Activated T-cell treated with anti-CD3 and anti-CD28 coated beads for 4 hours (primary cell): ENCODE measurements around the gene PPP2R2D.

Experiments
- DNase-seq: peaks from one replicate; pipeline ENCODE4 v3.0.0-alpha.2; 2020

Gene PPP2R2D

GRCh38 chr10:131890276-131891195 lies 10.3 kb upstream of the PPP2R2D start:
- no peak for DNase-seq

- no peak for DNase-seq
Observed at GRCh38 chr10:131891196-131891928, 9.4 kb upstream of the PPP2R2D start.

- DNase-seq: no peak
Observed at GRCh38 chr10:131891929-131892805, 8.6 kb upstream of the PPP2R2D start.

- DNase-seq: no peak
Observed at GRCh38 chr10:131892806-131893675, 7.8 kb upstream of the PPP2R2D start.

GRCh38 chr10:131895116-131895515 lies 5.7 kb upstream of the PPP2R2D start:
- DNase-seq: no peak

GRCh38 chr10:131896403-131896802 lies 4.4 kb upstream of the PPP2R2D start:
- no peak for DNase-seq

GRCh38 chr10:131897297-131897899 lies 3.4 kb upstream of the PPP2R2D start:
- DNase-seq: no peak

GRCh38 chr10:131898061-131898460 lies 2.7 kb upstream of the PPP2R2D start:
- DNase-seq: no peak

- no peak for DNase-seq
Observed at GRCh38 chr10:131898713-131899112, 2.1 kb upstream of the PPP2R2D start.

GRCh38 chr10:131899116-131899690 lies 1.6 kb upstream of the PPP2R2D start:
- DNase-seq: no peak

GRCh38 chr10:131899695-131900349 lies 986 bp upstream of the PPP2R2D start:
- DNase-seq: no peak

- no peak for DNase-seq
Observed at GRCh38 chr10:131901181-131901829, 497 bp downstream of the PPP2R2D start.

GRCh38 chr10:131902211-131902610 lies 1.4 kb downstream of the PPP2R2D start:
- DNase-seq: no peak

- DNase-seq: no peak
Observed at GRCh38 chr10:131902691-131903090, 1.9 kb downstream of the PPP2R2D start.

- DNase-seq: no peak
Observed at GRCh38 chr10:131905267-131905571, 4.4 kb downstream of the PPP2R2D start.

GRCh38 chr10:131905603-131906268 lies 4.9 kb downstream of the PPP2R2D start:
- no peak for DNase-seq

GRCh38 chr10:131906269-131906639 lies 5.4 kb downstream of the PPP2R2D start:
- no peak for DNase-seq

GRCh38 chr10:131907679-131908078 lies 6.9 kb downstream of the PPP2R2D start:
- no peak for DNase-seq

GRCh38 chr10:131908151-131908550 lies 7.3 kb downstream of the PPP2R2D start:
- DNase-seq: no peak
